DMS114 treated with DMSO at 0.1 percent for 48 hours (cell line): Measurements from ENCODE around the gene DUSP10.

Experiments used
- DNase-seq: peaks from one replicate; lab custom pipeline; 2025; ENCODE audit not compliant: unreplicated experiment; lab: John Stamatoyannopoulos, UW

Gene DUSP10

DNA sequence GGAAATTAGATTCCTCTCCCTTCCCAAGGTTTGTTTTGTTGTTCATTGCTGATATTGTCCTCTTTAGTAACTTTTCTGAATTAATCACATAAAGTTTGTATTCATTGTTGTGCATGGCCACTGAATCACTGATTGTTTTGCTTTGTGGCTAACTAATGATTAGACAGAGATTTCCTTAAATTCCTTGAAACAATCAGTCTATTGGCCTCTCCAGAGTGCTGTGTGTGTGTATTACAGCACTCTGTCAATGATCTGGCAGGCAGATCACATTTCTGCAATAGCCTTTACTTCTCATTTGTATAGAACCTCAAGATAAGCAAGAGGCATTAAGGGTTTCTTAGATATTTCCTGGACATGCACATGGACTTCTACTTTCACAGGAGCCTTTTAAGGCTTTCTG lies 78.6 kb downstream of the DUSP10 start:
- DNase-seq = no peak

DNA sequence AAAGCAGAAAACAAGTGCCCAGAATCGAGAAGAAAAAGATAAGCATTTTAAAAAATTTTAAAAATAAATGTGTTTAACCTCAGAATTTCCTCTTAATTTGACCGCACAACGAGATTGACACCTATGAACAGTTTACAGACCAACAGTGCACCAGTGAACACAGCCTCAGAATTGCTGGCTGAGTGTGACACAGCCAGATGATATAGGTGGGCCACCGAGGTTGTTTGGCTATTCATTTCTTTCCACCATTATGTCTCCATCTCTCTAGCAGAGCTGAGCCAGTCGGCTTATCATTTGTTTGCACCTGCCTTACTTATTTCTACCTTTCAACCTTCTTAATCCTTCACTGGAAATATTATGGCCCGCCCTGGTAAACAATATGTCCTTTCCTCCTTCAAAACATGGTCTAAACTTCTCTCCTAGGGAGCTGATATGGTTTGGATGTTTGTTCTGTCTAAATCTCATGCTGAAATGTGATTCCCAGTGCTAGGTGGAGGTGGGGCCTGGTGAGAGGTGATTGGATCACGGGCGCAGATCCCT lies 86.1 kb downstream of the DUSP10 start:
- DNase-seq = no peak
